Endothelial cell of umbilical vein (primary cell): ENCODE measurements around the gene PDLIM4. TPM values are rescaled to one million over a fixed set of nuclear protein-coding genes. Genes with fewer than 3 reads are reported as not detected.

Experiments
- BruUV-seq: library from RNA; stranded (reverse); fragments of 400-500 nt; replicated peaks from 2 replicates; lab custom pipeline; 2021; lab: Mats Ljungman, UMichigan
- CTCF ChIA-PET: fragments of 300-600, 350-600 bp; sonication (Branson Sonifier 250); formaldehyde crosslinking; loops from one replicate; lab custom pipeline; 2021; ENCODE audit warnings: antibody characterized with exemption, inconsistent platforms; lab: Charles Lee
- POLR2A ChIA-PET: fragments of 300-600, 350-600 bp; sonication (Branson Sonifier 250); formaldehyde crosslinking; loops from one replicate; lab custom pipeline; 2021; ENCODE audit warnings: antibody characterized with exemption, inconsistent platforms; lab: Charles Lee
- DNase-seq: peaks from one replicate; pipeline ENCODE4 v3.0.0-alpha.2; 2011; ENCODE audit warnings: low read depth, low spot score
- FAIRE-seq: peaks from 2 replicates; lab custom pipeline; 2011; peaks lifted over from hg19 to GRCh38; lab: Jason Lieb, UNC
- H2AFZ ChIP-seq: 2 replicates; pipeline ENCODE4 v1.6.0; 2012; ENCODE audit warnings: low read depth, low read length, control low read depth, inconsistent platforms
- H3K27ac ChIP-seq: 2 replicates; pipeline ENCODE4 v1.5.1; 2011; ENCODE audit warnings: low read depth, mild to moderate bottlenecking, control low read depth, low read length, moderate library complexity; ENCODE audit not compliant: insufficient read depth
- H3K27me3 ChIP-seq, 2 experiments: 2 replicates each; pipeline versions ENCODE4 v1.6.0 to v1.6.1; 2011; ENCODE audit warnings: low read length in 2 of 2, mixed read lengths in 1 of 2; ENCODE audit not compliant: control insufficient read depth in 2 of 2, insufficient read depth in 2 of 2
- H3K36me3 ChIP-seq, 2 experiments: 2 replicates in 1 of 2; 3 replicates in 1 of 2; pipeline ENCODE4 v1.5.1; 2011; ENCODE audit warnings: low read length in 2 of 2, mild to moderate bottlenecking in 1 of 2, moderate library complexity in 1 of 2; ENCODE audit not compliant: control insufficient read depth in 2 of 2, insufficient read depth in 2 of 2; ENCODE audit errors: extremely low read depth in 1 of 2
- H3K4me1 ChIP-seq: 3 replicates; pipeline ENCODE4 v1.5.1; 2011; ENCODE audit warnings: mild to moderate bottlenecking, low read length; ENCODE audit not compliant: control insufficient read depth, insufficient read depth; ENCODE audit errors: extremely low read depth
- H3K4me2 ChIP-seq: 2 replicates; pipeline ENCODE4 v1.6.1; 2011; ENCODE audit warnings: low read length, control low read depth, mixed read lengths; ENCODE audit not compliant: insufficient read depth
- H3K4me3 ChIP-seq, 3 experiments: fragments of 200-600 bp in 1 of 3; sonication (generic), shearing (Covaris generic) in 1 of 3; replicated peaks in 1 of 3; 2 replicates each; pipeline ENCODE4 v1.5.1; 2011 to 2016; ENCODE audit warnings: control low read depth in 3 of 3, low read length in 3 of 3, mild to moderate bottlenecking in 2 of 3, inconsistent platforms in 1 of 3, low read depth in 1 of 3, moderate library complexity in 1 of 3; ENCODE audit not compliant: insufficient read depth in 1 of 3
- H3K79me2 ChIP-seq: 2 replicates; pipeline ENCODE4 v1.6.0; 2012; ENCODE audit warnings: low read length, inconsistent platforms; ENCODE audit not compliant: control insufficient read depth, insufficient read depth
- H3K9ac ChIP-seq: replicated peaks from 2 replicates; pipeline ENCODE3; 2011; ENCODE audit warnings: low read length, control low read depth; ENCODE audit not compliant: insufficient read depth; ENCODE audit errors: extremely low read depth
- H3K9me1 ChIP-seq: replicated peaks from 3 replicates; pipeline ENCODE4 v1.6.0; 2011; ENCODE audit warnings: mild to moderate bottlenecking, low read length; ENCODE audit not compliant: control insufficient read depth, insufficient read depth; ENCODE audit errors: extremely low read depth
- H3K9me3 ChIP-seq: replicated peaks from 2 replicates; pipeline ENCODE4 v1.5.1; 2012; ENCODE audit warnings: low read length, inconsistent platforms; ENCODE audit not compliant: control insufficient read depth, insufficient read depth
- H4K20me1 ChIP-seq: replicated peaks from 2 replicates; pipeline ENCODE3; 2011; ENCODE audit warnings: mild to moderate bottlenecking, low read length; ENCODE audit not compliant: control insufficient read depth, insufficient read depth; ENCODE audit errors: extremely low read depth
- EZH2 ChIP-seq: IDR thresholded peaks from 2 replicates; pipeline ENCODE4 v1.6.1; 2012; ENCODE audit warnings: borderline replicate concordance, low read depth, mild to moderate bottlenecking, moderate library complexity, low read length, inconsistent platforms; ENCODE audit not compliant: severe bottlenecking
- FOS ChIP-seq: IDR thresholded peaks from 2 replicates; pipeline ENCODE4 v1.6.1; 2011; ENCODE audit warnings: mild to moderate bottlenecking, low read length, moderate library complexity, borderline replicate concordance; ENCODE audit not compliant: insufficient read depth
- GATA2 ChIP-seq: IDR thresholded peaks from 2 replicates; pipeline ENCODE4 v1.7.0; 2011; ENCODE audit warnings: low read depth, mild to moderate bottlenecking, moderate library complexity, mixed read lengths, low read length; ENCODE audit not compliant: insufficient read length, insufficient read depth
- POLR2A ChIP-seq: IDR thresholded peaks from 2 replicates; pipeline ENCODE4 v1.6.1; 2012; ENCODE audit warnings: low read depth, mild to moderate bottlenecking, control low read depth, low read length
- POLR2AphosphoS5 ChIP-seq: IDR thresholded peaks from 2 replicates; pipeline ENCODE4 v1.6.1; 2012; ENCODE audit warnings: low read depth, mild to moderate bottlenecking, control low read depth, low read length, moderate library complexity; ENCODE audit not compliant: insufficient read depth
- dilution Hi-C: fragments of 300-500 bp; cut with MboI; formaldehyde crosslinking; loops from one replicate; pipeline ENCODE4 v1.15.0; 2019; ENCODE audit warnings: low sequenced_read_pairs; ENCODE audit not compliant: extremely low pct_ligation_motif_present
- intact Hi-C: fragments of 100-400 bp; cut with micrococcal nuclease; formaldehyde crosslinking; loops from one replicate; pipeline ENCODE4 v1.10.0; 2022
- polyA plus RNA-seq, 4 experiments: library from polyadenylated mRNA; depleted of rRNA in 3 of 4; stranded (reverse) in 3 of 4; unstranded in 1 of 4; fragments of >200 nt; gene quantifications; 2 replicates each; pipeline versions ENCODE4 v1.2.1 to v1.2.3, GENCODE V29; 2011 to 2012; ENCODE audit warnings: missing spikeins in 1 of 4
- total RNA-seq: library from RNA; stranded (reverse); gene quantifications from 2 replicates; pipeline ENCODE4 v1.2.3, GENCODE V29; 2021
- TF ChIP-seq, protein P1 (sequence below), 2 donors: IDR thresholded peaks; 1 replicate in 1 of 2; 2 replicates in 1 of 2; pipeline ENCODE4 v1.5.1; 2011; ENCODE audit warnings: low read length in 2 of 2, mild to moderate bottlenecking in 2 of 2, moderate library complexity in 2 of 2, control low read depth in 1 of 2, inconsistent platforms in 1 of 2, low read depth in 1 of 2; ENCODE audit not compliant: insufficient read depth in 1 of 2; ENCODE audit errors: extremely low read depth in 1 of 2
- TF ChIP-seq, protein P2 (sequence below): IDR thresholded peaks from 2 replicates; pipeline ENCODE4 v1.6.1; 2011; ENCODE audit not compliant: insufficient read depth, insufficient read length

Gene PDLIM4
- total and polyA plus RNA-seq, 2 donors (not counting 3 experiments of a cell fraction or from before 2014, with no cell fraction given): 65.7 to 112 TPM

DNA sequence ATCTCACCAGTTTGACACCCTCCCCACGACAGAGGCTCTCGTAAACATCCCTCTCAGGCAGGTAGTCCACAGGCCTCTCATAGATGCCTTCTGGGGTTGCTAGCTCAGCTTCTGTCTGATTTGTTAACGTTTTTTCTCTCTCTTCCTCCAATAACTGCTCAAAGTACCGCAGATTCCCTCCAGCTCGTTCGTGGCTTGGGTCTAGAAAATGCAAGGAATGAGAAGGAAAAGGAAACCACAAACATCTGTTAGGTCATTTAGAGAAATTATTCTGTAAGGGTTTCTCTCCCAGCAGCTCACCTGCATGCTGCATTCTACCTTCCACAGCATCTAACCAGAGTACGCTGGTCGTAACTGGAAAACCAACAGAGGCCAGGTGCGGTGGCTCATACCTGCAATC, 48.4 kb upstream of the PDLIM4 start:
- no peaks in the 10 kb centered on the region for H3K79me2 ChIP-seq
- no TSS peak for BruUV-seq
- CTCF ChIA-PET: interaction anchor here (1.0 to 1.2 kb wide), 2 partner anchors 29 kb away, joined by 3 to 4 read pairs; no protein-coding TSS in a partner anchor
- H3K4me2 ChIP-seq: no peak overlapping the region
- no peaks in the 10 kb centered on the region for H4K20me1 ChIP-seq
- DNase-seq (no peak), FAIRE-seq (no peak)
- no peak overlapping the region for H3K27ac ChIP-seq
- intact Hi-C loops: no loop called here
- H3K9ac ChIP-seq: no peak overlapping the region
- no peaks in the 10 kb centered on the region for H3K27me3 ChIP-seq
- H3K9me3 ChIP-seq: no peaks in the 10 kb centered on the region
- no peak overlapping the region for H2AFZ ChIP-seq
- POLR2A ChIA-PET: no interaction called here
- dilution Hi-C loops: no loop called here
- no peaks in the 10 kb centered on the region for H3K4me1 ChIP-seq
- H3K4me3 ChIP-seq: no peak overlapping the region
- no peaks in the 10 kb centered on the region for H3K9me1 ChIP-seq
- peaks cover 12 to 20% of the 10 kb centered on the region in 2 experiments for H3K36me3 ChIP-seq
- TF ChIP-seq POLR2AphosphoS5 (no peak), GATA2 (no peak), POLR2A (no peak), EZH2 (no peak), FOS (no peak)
- TF ChIP-seq, protein P1, sequence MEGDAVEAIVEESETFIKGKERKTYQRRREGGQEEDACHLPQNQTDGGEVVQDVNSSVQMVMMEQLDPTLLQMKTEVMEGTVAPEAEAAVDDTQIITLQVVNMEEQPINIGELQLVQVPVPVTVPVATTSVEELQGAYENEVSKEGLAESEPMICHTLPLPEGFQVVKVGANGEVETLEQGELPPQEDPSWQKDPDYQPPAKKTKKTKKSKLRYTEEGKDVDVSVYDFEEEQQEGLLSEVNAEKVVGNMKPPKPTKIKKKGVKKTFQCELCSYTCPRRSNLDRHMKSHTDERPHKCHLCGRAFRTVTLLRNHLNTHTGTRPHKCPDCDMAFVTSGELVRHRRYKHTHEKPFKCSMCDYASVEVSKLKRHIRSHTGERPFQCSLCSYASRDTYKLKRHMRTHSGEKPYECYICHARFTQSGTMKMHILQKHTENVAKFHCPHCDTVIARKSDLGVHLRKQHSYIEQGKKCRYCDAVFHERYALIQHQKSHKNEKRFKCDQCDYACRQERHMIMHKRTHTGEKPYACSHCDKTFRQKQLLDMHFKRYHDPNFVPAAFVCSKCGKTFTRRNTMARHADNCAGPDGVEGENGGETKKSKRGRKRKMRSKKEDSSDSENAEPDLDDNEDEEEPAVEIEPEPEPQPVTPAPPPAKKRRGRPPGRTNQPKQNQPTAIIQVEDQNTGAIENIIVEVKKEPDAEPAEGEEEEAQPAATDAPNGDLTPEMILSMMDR (IDR thresholded peaks at IDR 0.05; ENCODE audit: extremely low read depth in 1 of 2, insufficient read depth in 1 of 2, low read depth in 1 of 2, low read length in 2 of 2): no peak
- TF ChIP-seq, protein P2, sequence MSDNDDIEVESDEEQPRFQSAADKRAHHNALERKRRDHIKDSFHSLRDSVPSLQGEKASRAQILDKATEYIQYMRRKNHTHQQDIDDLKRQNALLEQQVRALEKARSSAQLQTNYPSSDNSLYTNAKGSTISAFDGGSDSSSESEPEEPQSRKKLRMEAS: no peak
